A204.1 (cell line): ENCODE measurements around the gene MIPOL1.

Experiments
- FAIRE-seq: peaks from 2 replicates; lab custom pipeline; 2012; peaks lifted over from hg19 to GRCh38; lab: Jason Lieb, UNC

The MIPOL1 gene

GRCh38 chr14:37399517-37399916 lies 201.8 kb downstream of the MIPOL1 start:
- no peak for FAIRE-seq

GRCh38 chr14:37401093-37401492 lies 203.4 kb downstream of the MIPOL1 start:
- no peak for FAIRE-seq

- FAIRE-seq, result no peak
Measured at GRCh38 chr14:37403626-37404025, 205.9 kb downstream of the MIPOL1 start.

- no peak for FAIRE-seq
Measured at GRCh38 chr14:37406095-37406494, 208.4 kb downstream of the MIPOL1 start.

GRCh38 chr14:37411079-37411735 lies 213.5 kb downstream of the MIPOL1 start:
- no peak for FAIRE-seq

- no peak for FAIRE-seq
Measured at GRCh38 chr14:37413050-37413449, 215.3 kb downstream of the MIPOL1 start.

GRCh38 chr14:37413504-37414003 lies 215.8 kb downstream of the MIPOL1 start:
- FAIRE-seq, result no peak

- FAIRE-seq, result no peak
Measured at GRCh38 chr14:37416264-37416663, 218.5 kb downstream of the MIPOL1 start.

- no peak for FAIRE-seq
Measured at GRCh38 chr14:37417151-37417550, 219.4 kb downstream of the MIPOL1 start.

- FAIRE-seq, result no peak
Measured at GRCh38 chr14:37417833-37418232, 220.1 kb downstream of the MIPOL1 start.

- no peak for FAIRE-seq
Measured at GRCh38 chr14:37420622-37421021, 222.9 kb downstream of the MIPOL1 start.

GRCh38 chr14:37422319-37422718 lies 224.6 kb downstream of the MIPOL1 start:
- no peak for FAIRE-seq

- FAIRE-seq, result no peak
Measured at GRCh38 chr14:37422748-37423147, 225.0 kb downstream of the MIPOL1 start.

GRCh38 chr14:37428954-37429353 lies 231.2 kb downstream of the MIPOL1 start:
- FAIRE-seq, result no peak

GRCh38 chr14:37429618-37430017 lies 231.9 kb downstream of the MIPOL1 start:
- FAIRE-seq, result no peak

- no peak for FAIRE-seq
Measured at GRCh38 chr14:37434867-37435266, 237.1 kb downstream of the MIPOL1 start.

- no peak for FAIRE-seq
Measured at GRCh38 chr14:37436519-37436918, 238.8 kb downstream of the MIPOL1 start.

GRCh38 chr14:37437490-37437889 lies 239.8 kb downstream of the MIPOL1 start:
- FAIRE-seq, result no peak

- FAIRE-seq, result no peak
Measured at GRCh38 chr14:37438444-37438843, 240.7 kb downstream of the MIPOL1 start.

- FAIRE-seq, result no peak
Measured at GRCh38 chr14:37443461-37443860, 245.7 kb downstream of the MIPOL1 start.

- FAIRE-seq, result no peak
Measured at GRCh38 chr14:37447883-37448391, 250.2 kb downstream of the MIPOL1 start.

GRCh38 chr14:37452323-37452722 lies 254.6 kb downstream of the MIPOL1 start:
- no peak for FAIRE-seq

GRCh38 chr14:37453985-37454384 lies 256.2 kb downstream of the MIPOL1 start:
- no peak for FAIRE-seq

GRCh38 chr14:37457334-37457733 lies 259.6 kb downstream of the MIPOL1 start:
- no peak for FAIRE-seq
